Uterus (tissue), 2 donors: Measurements from ENCODE around the gene S100A14.

ENCODE experiments used
- POLR2A ChIP-seq, 2 donors: fragments of 450-650 bp; IDR thresholded peaks; one replicate each; pipeline ENCODE4 v1.6.1; 2016; ENCODE audit warnings: antibody characterized with exemption in 2 of 2, mild to moderate bottlenecking in 1 of 2, moderate library complexity in 1 of 2
- TF ChIP-seq, protein P1 (sequence below), 4 experiments: fragments of 200-600 bp in 2 of 4; fragments of 450-650 bp in 2 of 4; sonication (generic) in 2 of 4; IDR thresholded peaks; one replicate each; pipeline ENCODE4 v1.5.1; 2016 to 2019; ENCODE audit warnings: antibody characterized with exemption in 4 of 4, mild to moderate bottlenecking in 2 of 4, moderate library complexity in 1 of 4

DNA sequence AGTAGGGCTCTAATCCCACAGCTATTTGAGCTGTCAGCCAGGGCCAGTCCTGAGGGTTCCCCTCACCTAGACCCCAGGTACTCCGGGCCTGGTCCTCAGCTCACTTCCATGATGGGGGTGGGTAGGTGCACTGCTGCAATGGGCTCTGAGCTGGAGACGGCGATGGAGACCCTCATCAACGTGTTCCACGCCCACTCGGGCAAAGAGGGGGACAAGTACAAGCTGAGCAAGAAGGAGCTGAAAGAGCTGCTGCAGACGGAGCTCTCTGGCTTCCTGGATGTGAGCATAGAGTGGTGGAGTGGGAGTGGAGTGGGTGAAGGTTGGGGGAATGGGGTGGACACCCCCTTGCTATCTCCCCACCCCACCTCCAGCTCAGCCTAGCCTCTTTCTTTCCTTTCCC, 14.3 kb upstream of the S100A14 start:
- TF ChIP-seq, protein P1, sequence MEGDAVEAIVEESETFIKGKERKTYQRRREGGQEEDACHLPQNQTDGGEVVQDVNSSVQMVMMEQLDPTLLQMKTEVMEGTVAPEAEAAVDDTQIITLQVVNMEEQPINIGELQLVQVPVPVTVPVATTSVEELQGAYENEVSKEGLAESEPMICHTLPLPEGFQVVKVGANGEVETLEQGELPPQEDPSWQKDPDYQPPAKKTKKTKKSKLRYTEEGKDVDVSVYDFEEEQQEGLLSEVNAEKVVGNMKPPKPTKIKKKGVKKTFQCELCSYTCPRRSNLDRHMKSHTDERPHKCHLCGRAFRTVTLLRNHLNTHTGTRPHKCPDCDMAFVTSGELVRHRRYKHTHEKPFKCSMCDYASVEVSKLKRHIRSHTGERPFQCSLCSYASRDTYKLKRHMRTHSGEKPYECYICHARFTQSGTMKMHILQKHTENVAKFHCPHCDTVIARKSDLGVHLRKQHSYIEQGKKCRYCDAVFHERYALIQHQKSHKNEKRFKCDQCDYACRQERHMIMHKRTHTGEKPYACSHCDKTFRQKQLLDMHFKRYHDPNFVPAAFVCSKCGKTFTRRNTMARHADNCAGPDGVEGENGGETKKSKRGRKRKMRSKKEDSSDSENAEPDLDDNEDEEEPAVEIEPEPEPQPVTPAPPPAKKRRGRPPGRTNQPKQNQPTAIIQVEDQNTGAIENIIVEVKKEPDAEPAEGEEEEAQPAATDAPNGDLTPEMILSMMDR (IDR thresholded peaks at IDR 0.05): no peak
- no peak for TF ChIP-seq POLR2A (IDR thresholded peaks at IDR 0.05)
